HepG2 (cell line): ENCODE measurements around the gene NCLN. TPM values are rescaled to one million over a fixed set of nuclear protein-coding genes. Genes with fewer than 3 reads are reported as not detected.

Experiments
- BORCS8-MEF2B ChIP-seq: sonication (generic); formaldehyde crosslinking; IDR thresholded peaks from 2 replicates; pipeline ENCODE4 v1.8.0; 2022; ENCODE audit warnings: mild to moderate bottlenecking, missing genetic modification reagents
- CREM ChIP-seq, 2 experiments: sonication (generic) in 1 of 2; formaldehyde crosslinking in 1 of 2; IDR thresholded peaks; 2 replicates each; pipeline versions ENCODE4 v1.4.0 to v1.6.1; 2016 to 2020; ENCODE audit warnings: antibody characterized with exemption in 1 of 2, mild to moderate bottlenecking in 1 of 2, missing genetic modification reagents in 1 of 2
- FOXK1 ChIP-seq: sonication (generic); formaldehyde crosslinking; IDR thresholded peaks from 2 replicates; pipeline ENCODE4 v1.4.0; 2020; ENCODE audit warnings: low read depth, missing genetic modification reagents, borderline replicate concordance
- GABPB1 ChIP-seq: IDR thresholded peaks from 2 replicates; pipeline ENCODE4 v1.6.1; 2016; ENCODE audit warnings: mild to moderate bottlenecking, missing genetic modification reagents, moderate library complexity, missing compliant biosample characterization
- HNRNPUL1 ChIP-seq: fragments of 200-400 bp; formaldehyde crosslinking; IDR thresholded peaks from 2 replicates; pipeline ENCODE4 v1.6.1; 2017; ENCODE audit warnings: low read depth, mild to moderate bottlenecking, low read length, moderate library complexity
- HOXA9 ChIP-seq: sonication (generic); formaldehyde crosslinking; IDR thresholded peaks from 2 replicates; pipeline ENCODE4 v1.8.1; 2022; ENCODE audit warnings: missing genetic modification reagents, mild to moderate bottlenecking, moderate library complexity, borderline replicate concordance
- KAT2B ChIP-seq: fragments of 150-350 bp; IDR thresholded peaks from 2 replicates; pipeline ENCODE4 v1.6.1; 2014; ENCODE audit warnings: low read depth, low read length, borderline replicate concordance
- KDM5A ChIP-seq: fragments of 200-600 bp; sonication (generic); IDR thresholded peaks from 2 replicates; pipeline ENCODE4 v1.7.0; 2018; ENCODE audit warnings: antibody characterized with exemption, mild to moderate bottlenecking, low read length, borderline replicate concordance
- MXD1 ChIP-seq: sonication (generic); formaldehyde crosslinking; IDR thresholded peaks from 2 replicates; pipeline ENCODE4 v1.4.0; 2020; ENCODE audit warnings: mild to moderate bottlenecking, missing genetic modification reagents
- NR2F2 ChIP-seq: IDR thresholded peaks from 2 replicates; pipeline ENCODE4 v1.6.1; 2012; ENCODE audit warnings: low read depth, inconsistent platforms, borderline replicate concordance
- PATZ1 ChIP-seq: sonication (generic); formaldehyde crosslinking; IDR thresholded peaks from 2 replicates; pipeline ENCODE4 v1.4.0; 2020; ENCODE audit warnings: missing genetic modification reagents
- REPIN1 ChIP-seq: sonication (generic); formaldehyde crosslinking; IDR thresholded peaks from 2 replicates; pipeline ENCODE4 v1.8.0; 2022; ENCODE audit warnings: missing genetic modification reagents, low read depth, mild to moderate bottlenecking, borderline replicate concordance
- RNF2 ChIP-seq: fragments of 450-650 bp; conservative IDR thresholded peaks from 2 replicates; pipeline ENCODE4 v1.6.1; 2016; ENCODE audit warnings: low read depth
- SALL2 ChIP-seq: sonication (generic); formaldehyde crosslinking; IDR thresholded peaks from 2 replicates; pipeline ENCODE4 v1.8.1; 2023; ENCODE audit warnings: mild to moderate bottlenecking, missing genetic modification reagents, inconsistent platforms
- ZFY ChIP-seq: sonication (generic); formaldehyde crosslinking; IDR thresholded peaks from 2 replicates; pipeline ENCODE4 v1.4.0; 2020; ENCODE audit warnings: missing genetic modification reagents
- ZNF331 ChIP-seq: sonication (generic); formaldehyde crosslinking; IDR thresholded peaks from 2 replicates; pipeline ENCODE4 v1.4.0; 2020; ENCODE audit warnings: missing genetic modification reagents
- ZNF639 ChIP-seq: conservative IDR thresholded peaks from 2 replicates; pipeline ENCODE4 v1.6.1; 2018; ENCODE audit warnings: missing genetic modification reagents
- ZNF776 ChIP-seq: sonication (generic); formaldehyde crosslinking; IDR thresholded peaks from 2 replicates; pipeline ENCODE4 v1.4.0; 2020; ENCODE audit warnings: mild to moderate bottlenecking, missing genetic modification reagents
- ZNF839 ChIP-seq: sonication (generic); formaldehyde crosslinking; IDR thresholded peaks from 2 replicates; pipeline ENCODE4 v1.4.0; 2020; ENCODE audit warnings: missing genetic modification reagents, mild to moderate bottlenecking, borderline replicate concordance
- ZXDC ChIP-seq: sonication (generic); formaldehyde crosslinking; IDR thresholded peaks from 2 replicates; pipeline ENCODE4 v1.5.0; 2020; ENCODE audit warnings: mild to moderate bottlenecking, missing genetic modification reagents
- polyA plus RNA-seq, 8 experiments: library from polyadenylated mRNA; depleted of rRNA in 3 of 8; stranded (reverse) in 7 of 8; unstranded in 1 of 8; fragments of >200 nt; fragmentation: Illumina TruSeq in 4 of 8; extraction: Trizol in 4 of 8; gene quantifications; 2 replicates each; pipeline versions ENCODE4 v1.2.1 to v1.2.3, GENCODE V29; 2011 to 2016; ENCODE audit warnings: low read depth in 4 of 8, missing spikeins in 1 of 8, mixed read lengths in 1 of 8; ENCODE audit not compliant: insufficient read depth in 1 of 8
- total RNA-seq, 5 experiments: library from RNA; depleted of rRNA; stranded (reverse); fragments of >200 nt; fragmentation: Illumina TruSeq; extraction: Trizol; gene quantifications; 2 replicates each; pipeline ENCODE4 v1.2.3, GENCODE V29; 2016; ENCODE audit warnings: low read depth in 1 of 5
- TF ChIP-seq, protein P1 (sequence below): sonication (generic); formaldehyde crosslinking; IDR thresholded peaks from 2 replicates; pipeline ENCODE4 v1.4.0; 2020; ENCODE audit warnings: missing genetic modification reagents

NCLN gene
- total and polyA plus RNA-seq, 2 of the 13 experiments (the other 11 are each of a cell fraction or from before 2014, with no cell fraction given): 42.6 to 56.0 TPM

DNA sequence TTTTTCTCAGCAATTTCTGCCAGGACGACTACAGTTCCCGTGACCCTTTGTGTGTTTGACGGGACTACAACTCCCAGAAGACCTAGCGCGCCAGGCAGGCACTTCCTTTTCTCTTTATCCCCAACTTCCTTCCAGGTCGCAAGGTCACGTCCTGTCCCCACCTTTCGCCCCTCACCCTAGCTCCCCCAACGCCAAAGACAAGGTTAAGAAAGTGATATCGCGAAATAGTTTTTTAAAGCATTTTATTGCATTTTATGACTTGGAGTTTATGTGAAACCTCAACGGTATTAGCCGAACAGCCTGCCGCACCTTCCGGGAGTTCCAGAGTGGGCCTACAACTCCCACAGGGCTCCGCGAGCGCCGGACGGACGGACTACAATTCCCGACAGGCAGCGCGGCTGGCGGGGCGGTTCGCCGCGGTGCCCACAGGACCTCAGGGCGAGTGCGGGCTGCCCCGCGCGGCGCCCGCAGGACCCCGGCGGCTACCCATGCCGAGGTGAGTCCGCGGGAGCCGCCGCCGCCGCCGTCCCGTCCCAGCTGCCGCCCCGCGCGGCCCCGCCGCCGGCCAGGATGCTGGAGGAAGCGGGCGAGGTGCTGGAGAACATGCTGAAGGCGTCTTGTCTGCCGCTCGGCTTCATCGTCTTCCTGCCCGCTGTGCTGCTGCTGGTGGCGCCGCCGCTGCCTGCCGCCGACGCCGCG is at the start of gene NCLN (continued):
- peak; percentile 72; the same call in 1 of the 2 replicates for TF ChIP-seq HOXA9
- TF ChIP-seq NR2F2: peak; percentile 82; the same call in 1 of the 2 replicates
- TF ChIP-seq ZNF639: 0 out of 2 replicates have a peak, but pooled peaks have one; percentile 48
- peak; percentile 15; the same call in 1 of the 2 replicates for TF ChIP-seq PATZ1 (CRISPR knock-in tag)
- TF ChIP-seq ZXDC (CRISPR knock-in tag): peak; percentile 76; the same call in 1 of the 2 replicates
- TF ChIP-seq ZFY: peak; percentile 76; the same call in 1 of the 2 replicates
- peak; percentile 46; the same call in 1 of the 2 replicates for TF ChIP-seq SALL2
- no peak for TF ChIP-seq ZNF331 (CRISPR knock-in tag)
- peak; percentile 64; the same call in 1 of the 2 replicates for TF ChIP-seq ZNF839 (CRISPR knock-in tag)
- peak; percentile 7; the same call in 1 of the 2 replicates for TF ChIP-seq REPIN1 (CRISPR knock-in tag)
- TF ChIP-seq, protein P1, sequence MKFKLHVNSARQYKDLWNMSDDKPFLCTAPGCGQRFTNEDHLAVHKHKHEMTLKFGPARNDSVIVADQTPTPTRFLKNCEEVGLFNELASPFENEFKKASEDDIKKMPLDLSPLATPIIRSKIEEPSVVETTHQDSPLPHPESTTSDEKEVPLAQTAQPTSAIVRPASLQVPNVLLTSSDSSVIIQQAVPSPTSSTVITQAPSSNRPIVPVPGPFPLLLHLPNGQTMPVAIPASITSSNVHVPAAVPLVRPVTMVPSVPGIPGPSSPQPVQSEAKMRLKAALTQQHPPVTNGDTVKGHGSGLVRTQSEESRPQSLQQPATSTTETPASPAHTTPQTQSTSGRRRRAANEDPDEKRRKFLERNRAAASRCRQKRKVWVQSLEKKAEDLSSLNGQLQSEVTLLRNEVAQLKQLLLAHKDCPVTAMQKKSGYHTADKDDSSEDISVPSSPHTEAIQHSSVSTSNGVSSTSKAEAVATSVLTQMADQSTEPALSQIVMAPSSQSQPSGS: peak; percentile 28; the same call in 1 of the 2 replicates
- peak; percentile 91 for TF ChIP-seq GABPB1 (CRISPR knock-in tag)
- peak; percentile 92; the same call in 1 of the 2 replicates for TF ChIP-seq KDM5A
- no peak for TF ChIP-seq BORCS8-MEF2B (CRISPR knock-in tag)
- no peak for TF ChIP-seq HNRNPUL1
- TF ChIP-seq MXD1: no peak
- no peak for TF ChIP-seq KAT2B
- peak; percentile 47; the same call in 1 of the 2 replicates for TF ChIP-seq FOXK1 (CRISPR knock-in tag)
- TF ChIP-seq RNF2: peak; percentile 82
- TF ChIP-seq ZNF776 (CRISPR knock-in tag): peak; percentile 88; the same call in 1 of the 2 replicates
- TF ChIP-seq CREM (IDR thresholded peaks at IDR 0.05): peak; percentile 99
- TF ChIP-seq CREM (CRISPR knock-in tag; IDR thresholded peaks at IDR 0.05): no peak
